ENCODE data around the gene AKR1E2. TPM values are rescaled to one million over a fixed set of nuclear protein-coding genes. Genes with fewer than 3 reads are reported as not detected.
"Not testable (repeated sequence)": the region's sequence is repeated elsewhere in the genome, so short reads cannot be mapped to it uniquely, and the experiment has no call there.

The AKR1E2 gene
- total RNA-seq, 2 experiments from 2014 or later = 11.2 to 13.8 TPM

DNA sequence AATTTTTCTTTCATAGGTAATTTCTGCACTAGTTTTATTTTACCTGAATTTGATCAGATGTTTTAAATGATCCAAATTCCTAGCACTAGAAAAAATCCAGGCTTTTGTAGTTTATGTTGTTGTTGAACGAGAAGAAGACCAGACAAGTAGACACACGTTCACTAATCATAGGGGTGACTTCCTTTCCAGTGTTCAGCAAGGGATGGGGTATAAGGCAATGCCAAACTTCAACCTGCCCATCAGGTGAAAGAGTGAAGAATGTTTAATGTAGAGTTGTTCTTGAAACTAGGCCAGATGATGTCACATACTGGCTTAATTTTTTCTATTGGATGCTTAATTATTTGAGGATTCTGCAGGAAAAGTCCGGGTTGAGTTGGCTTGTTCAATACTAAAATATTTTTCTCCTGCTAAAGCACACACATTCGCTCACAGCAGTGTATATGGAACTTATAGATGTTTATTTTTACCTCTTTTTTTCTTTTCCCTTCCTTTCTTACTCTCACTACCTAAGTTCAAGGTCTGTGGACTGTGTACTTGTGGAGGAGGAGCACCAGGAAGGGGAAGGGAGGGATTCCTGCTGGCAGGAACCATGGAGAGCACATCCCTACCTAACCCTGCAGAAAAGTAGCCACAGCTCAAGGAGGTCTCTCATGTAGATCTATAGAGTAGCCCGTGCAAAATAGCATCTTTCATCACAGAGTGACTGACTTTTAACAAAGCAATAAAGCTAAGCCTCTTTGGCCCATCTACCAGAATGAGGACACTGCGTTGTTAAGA lies 23.1 kb upstream of the AKR1E2 start:
- H3K4me3 Mint-ChIP-seq = no peak overlapping the region
- CTCF ChIA-PET = no interaction called here
- no peak overlapping the region for H3K27ac Mint-ChIP-seq
- POLR2A ChIA-PET = no interaction called here
- H3K36me3 Mint-ChIP-seq (ENCODE audit: low read depth) = no peaks in the 10 kb centered on the region
- H3K9me3 Mint-ChIP-seq = no peaks in the 10 kb centered on the region
- no peaks in the 10 kb centered on the region for H3K4me1 Mint-ChIP-seq
- no peak for DNase-seq
- H3K27me3 Mint-ChIP-seq = peaks cover 11% of the 10 kb centered on the region

DNA sequence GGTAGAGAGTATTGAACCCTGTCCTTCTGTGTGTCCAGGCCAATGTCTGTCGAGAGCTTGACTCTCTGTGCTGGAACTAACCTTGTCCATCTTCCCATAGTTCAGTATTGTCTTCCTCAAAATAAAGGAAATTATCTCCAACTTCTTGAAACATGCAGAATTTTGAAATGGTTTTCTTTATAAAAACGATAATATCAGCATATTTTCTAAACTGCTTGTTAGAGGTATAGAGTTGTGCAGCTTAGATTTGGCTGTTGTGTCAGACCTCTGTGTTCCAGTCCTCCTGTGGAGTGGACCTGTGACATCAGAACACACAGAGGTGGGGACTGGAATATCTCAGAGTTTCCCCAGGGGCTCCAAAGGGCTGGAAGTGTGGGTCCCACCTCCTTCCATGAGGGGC lies 22.2 kb upstream of the AKR1E2 start:
- CTCF ChIA-PET = no interaction called here

DNA sequence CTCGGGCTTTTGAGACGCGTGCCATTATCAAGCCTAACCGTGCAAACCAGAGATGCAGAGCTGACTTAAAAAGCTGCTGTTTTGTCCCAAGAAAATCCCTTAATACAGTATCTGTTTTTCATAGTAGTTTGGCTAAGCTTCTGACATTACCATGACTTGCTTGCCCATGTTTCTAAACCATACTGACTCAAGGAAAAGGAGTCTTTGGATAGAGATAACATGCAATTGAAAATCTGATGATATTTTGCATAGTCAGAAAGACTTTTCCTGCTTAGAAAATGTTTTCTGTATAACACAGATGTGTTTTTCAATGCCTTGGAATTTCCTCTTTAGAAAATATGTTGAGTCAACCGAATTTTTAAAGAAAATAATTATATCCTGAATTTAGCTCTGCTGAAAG lies 21.5 kb upstream of the AKR1E2 start:
- no peak overlapping the region for H3K4me3 Mint-ChIP-seq
- H3K27me3 Mint-ChIP-seq = peaks cover 11% of the 10 kb centered on the region
- CTCF ChIA-PET = no interaction called here
- no peak overlapping the region for H3K27ac Mint-ChIP-seq
- no peaks in the 10 kb centered on the region for H3K9me3 Mint-ChIP-seq
- no peaks in the 10 kb centered on the region for H3K4me1 Mint-ChIP-seq
- POLR2A ChIA-PET = no interaction called here
- no peaks in the 10 kb centered on the region for H3K36me3 Mint-ChIP-seq (ENCODE audit: low read depth)
- DNase-seq = no peak

More for the DNA sequence above, 22.2 kb upstream of the AKR1E2 start:
- H3K27me3 Mint-ChIP-seq = peaks cover 11% of the 10 kb centered on the region
- no peaks in the 10 kb centered on the region for H3K4me1 Mint-ChIP-seq
- H3K4me3 Mint-ChIP-seq = no peak overlapping the region
- DNase-seq = no peak
- H3K9me3 Mint-ChIP-seq = no peaks in the 10 kb centered on the region
- no peak overlapping the region for H3K27ac Mint-ChIP-seq
- no peaks in the 10 kb centered on the region for H3K36me3 Mint-ChIP-seq (ENCODE audit: low read depth)
- POLR2A ChIA-PET = no interaction called here

DNA sequence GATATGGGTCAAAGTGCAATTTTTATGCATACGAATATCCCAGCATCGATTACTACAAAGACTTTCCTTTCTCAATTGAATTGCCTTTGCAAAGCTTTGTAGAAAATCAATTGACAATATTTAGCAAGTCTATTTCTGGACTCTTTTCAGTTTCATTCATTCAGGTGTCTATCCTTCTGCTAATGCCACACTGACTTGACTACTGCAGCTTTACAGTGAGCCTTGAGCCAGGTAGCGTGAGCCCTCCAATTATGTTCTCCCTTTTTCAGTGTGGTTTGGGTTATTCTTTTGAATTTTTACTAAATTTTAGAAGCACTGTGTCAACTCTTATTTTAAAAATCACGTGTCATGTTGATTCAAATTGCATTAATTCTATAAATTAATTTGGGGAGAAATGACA lies 19.5 kb upstream of the AKR1E2 start:
- H3K4me1 Mint-ChIP-seq = no peaks in the 10 kb centered on the region
- POLR2A ChIA-PET = interaction anchor here (0.6 kb wide), 1 partner anchor 42 kb away, joined by 3 read pairs; no protein-coding TSS in a partner anchor
- no peak overlapping the region for H3K27ac Mint-ChIP-seq
- no peak for DNase-seq
- CTCF ChIA-PET = interaction anchor here (1.6 kb wide), 1 partner anchor 8 kb away, joined by 4 read pairs; no protein-coding TSS in a partner anchor
- H3K36me3 Mint-ChIP-seq (ENCODE audit: low read depth) = no peaks in the 10 kb centered on the region
- peaks cover 10% of the 10 kb centered on the region for H3K27me3 Mint-ChIP-seq
- H3K9me3 Mint-ChIP-seq = no peaks in the 10 kb centered on the region
- no peak overlapping the region for H3K4me3 Mint-ChIP-seq

GRCh38 chr10:4807761-4808507 lies 18.1 kb upstream of the AKR1E2 start:
- ChIA-PET POLR2A (no interaction called here), CTCF (interaction anchor here (0.6 to 1.6 kb wide), 2 partner anchors 7 to 576 kb away, joined by 3 to 4 read pairs; no protein-coding TSS in a partner anchor)
- H3K27me3 Mint-ChIP-seq = peaks cover 11% of the 10 kb centered on the region
- DNase-seq = no peak
- no peaks in the 10 kb centered on the region for H3K9me3 Mint-ChIP-seq
- no peak overlapping the region for H3K27ac Mint-ChIP-seq
- no peak overlapping the region for H3K4me3 Mint-ChIP-seq
- H3K36me3 Mint-ChIP-seq (ENCODE audit: low read depth) = no peaks in the 10 kb centered on the region
- H3K4me1 Mint-ChIP-seq = no peaks in the 10 kb centered on the region

DNA sequence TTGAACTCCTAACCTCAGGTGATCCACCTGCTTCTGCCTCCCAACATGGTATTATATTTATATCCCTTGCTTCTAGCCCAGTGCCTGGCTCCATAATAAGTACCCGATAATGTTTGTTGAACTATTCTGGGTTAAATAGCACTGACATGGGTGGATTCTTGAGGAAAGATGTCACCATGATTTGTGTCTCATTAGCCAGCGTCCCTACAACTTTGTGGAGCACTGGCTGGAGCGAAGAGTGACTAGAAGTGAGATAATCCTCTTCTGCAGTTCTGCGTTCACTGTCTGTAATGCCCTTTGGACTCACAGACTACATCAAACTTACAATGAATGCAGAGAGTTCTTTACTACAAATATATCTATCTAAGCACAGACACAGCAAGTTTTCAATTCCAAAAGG lies 16.9 kb upstream of the AKR1E2 start:
- H3K36me3 Mint-ChIP-seq (ENCODE audit: low read depth) = no peaks in the 10 kb centered on the region
- H3K4me3 Mint-ChIP-seq = no peak overlapping the region
- CTCF ChIA-PET = no interaction called here
- POLR2A ChIA-PET = no interaction called here
- H3K27ac Mint-ChIP-seq = no peak overlapping the region
- H3K27me3 Mint-ChIP-seq = peaks cover 11% of the 10 kb centered on the region
- no peak for DNase-seq
- no peaks in the 10 kb centered on the region for H3K4me1 Mint-ChIP-seq
- no peaks in the 10 kb centered on the region for H3K9me3 Mint-ChIP-seq

GRCh38 chr10:4810092-4810491 lies 15.9 kb upstream of the AKR1E2 start:
- peaks cover 11% of the 10 kb centered on the region for H3K27me3 Mint-ChIP-seq
- no peak for DNase-seq
- no peak overlapping the region for H3K4me3 Mint-ChIP-seq
- H3K36me3 Mint-ChIP-seq (ENCODE audit: low read depth) = no peaks in the 10 kb centered on the region
- POLR2A ChIA-PET = no interaction called here
- CTCF ChIA-PET = no interaction called here
- no peak overlapping the region for H3K27ac Mint-ChIP-seq
- no peaks in the 10 kb centered on the region for H3K9me3 Mint-ChIP-seq
- no peaks in the 10 kb centered on the region for H3K4me1 Mint-ChIP-seq

DNA sequence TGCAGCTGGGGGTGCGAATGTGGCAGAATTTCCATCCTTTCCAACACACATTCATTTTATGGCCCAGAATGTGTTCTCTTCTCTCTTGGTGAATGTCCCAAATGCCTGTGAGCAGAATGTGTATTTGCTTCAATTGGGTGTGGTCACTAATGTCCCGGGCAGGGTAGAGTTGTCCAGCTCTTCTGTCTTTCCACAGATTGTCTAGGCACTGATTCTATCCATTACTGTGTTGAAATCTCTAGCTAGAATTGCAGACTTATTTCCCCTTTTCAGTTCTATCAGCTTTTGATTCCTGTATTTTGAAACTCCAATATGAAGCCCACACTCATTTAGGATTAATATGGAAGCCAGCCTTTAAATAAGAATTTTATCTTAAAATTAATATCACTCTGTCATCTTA lies 14.0 kb upstream of the AKR1E2 start:
- POLR2A ChIA-PET = no interaction called here
- H3K4me1 Mint-ChIP-seq = no peaks in the 10 kb centered on the region
- H3K27ac Mint-ChIP-seq = no peak overlapping the region
- no peaks in the 10 kb centered on the region for H3K36me3 Mint-ChIP-seq (ENCODE audit: low read depth)
- DNase-seq = no peak
- H3K27me3 Mint-ChIP-seq = peaks cover 5% of the 10 kb centered on the region
- H3K4me3 Mint-ChIP-seq = no peak overlapping the region
- no peaks in the 10 kb centered on the region for H3K9me3 Mint-ChIP-seq
- CTCF ChIA-PET = no interaction called here

DNA sequence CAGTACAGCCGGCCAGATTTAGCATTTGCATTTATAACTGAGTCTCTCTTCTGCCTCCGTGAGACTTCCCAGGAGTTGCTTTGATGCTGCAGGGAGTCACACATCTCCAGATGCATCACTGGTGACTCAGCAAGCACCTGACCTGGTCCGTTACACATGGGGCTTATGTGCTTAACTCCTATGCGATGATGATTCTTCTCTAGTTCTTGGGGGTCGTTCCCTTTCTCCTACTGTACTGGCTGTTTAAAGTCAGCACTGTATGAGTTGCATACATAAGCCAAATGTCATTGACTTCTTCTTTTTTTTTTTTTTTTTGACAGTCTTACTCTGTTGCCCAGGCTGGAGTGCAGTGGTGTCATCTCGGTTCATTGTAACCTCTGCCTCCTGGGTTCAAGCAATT lies 13.0 kb upstream of the AKR1E2 start:
- H3K4me1 Mint-ChIP-seq = no peaks in the 10 kb centered on the region
- DNase-seq = no peak
- no peaks in the 10 kb centered on the region for H3K36me3 Mint-ChIP-seq (ENCODE audit: low read depth)
- H3K9me3 Mint-ChIP-seq = no peaks in the 10 kb centered on the region
- ChIA-PET POLR2A (no interaction called here), CTCF (interaction anchor here (0.7 kb wide), 1 partner anchor 129 kb away, joined by 3 read pairs; no protein-coding TSS in a partner anchor)
- H3K4me3 Mint-ChIP-seq = no peak overlapping the region
- H3K27me3 Mint-ChIP-seq = peaks cover 7% of the 10 kb centered on the region
- no peak overlapping the region for H3K27ac Mint-ChIP-seq

DNA sequence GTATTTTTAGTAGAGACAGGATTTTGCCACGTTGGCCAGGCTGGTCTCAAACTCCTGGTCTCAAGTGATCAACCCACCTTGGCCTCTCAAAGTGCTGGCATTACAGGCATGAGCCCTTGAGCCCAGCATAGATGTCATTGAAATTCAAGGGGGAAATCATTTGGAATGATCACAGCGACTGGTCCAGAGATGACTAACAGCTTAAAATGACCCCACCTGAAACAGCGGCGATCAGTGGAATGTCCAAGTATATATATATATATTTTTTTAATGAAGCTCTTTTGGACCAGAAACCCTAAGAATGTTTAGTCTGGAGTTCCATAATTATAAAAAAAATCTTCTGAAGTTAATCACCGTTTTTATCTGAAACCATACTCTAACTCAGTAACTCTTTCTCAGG lies 12.5 kb upstream of the AKR1E2 start:
- Mint-ChIP-seq H3K36me3 (ENCODE audit: low read depth) (no peaks in the 10 kb centered on the region), H3K4me3 (no peak overlapping the region), H3K9me3 (no peaks in the 10 kb centered on the region), H3K27ac (no peak overlapping the region), H3K4me1 (no peaks in the 10 kb centered on the region), H3K27me3 (peaks cover 11% of the 10 kb centered on the region)
- ChIA-PET POLR2A (no interaction called here), CTCF (interaction anchor here (0.7 to 2.0 kb wide), 3 partner anchors 12 to 128 kb away, joined by 3 to 27 read pairs (median 5); partner anchors contain the start of gene AKR1E2)
- no peak for DNase-seq

DNA sequence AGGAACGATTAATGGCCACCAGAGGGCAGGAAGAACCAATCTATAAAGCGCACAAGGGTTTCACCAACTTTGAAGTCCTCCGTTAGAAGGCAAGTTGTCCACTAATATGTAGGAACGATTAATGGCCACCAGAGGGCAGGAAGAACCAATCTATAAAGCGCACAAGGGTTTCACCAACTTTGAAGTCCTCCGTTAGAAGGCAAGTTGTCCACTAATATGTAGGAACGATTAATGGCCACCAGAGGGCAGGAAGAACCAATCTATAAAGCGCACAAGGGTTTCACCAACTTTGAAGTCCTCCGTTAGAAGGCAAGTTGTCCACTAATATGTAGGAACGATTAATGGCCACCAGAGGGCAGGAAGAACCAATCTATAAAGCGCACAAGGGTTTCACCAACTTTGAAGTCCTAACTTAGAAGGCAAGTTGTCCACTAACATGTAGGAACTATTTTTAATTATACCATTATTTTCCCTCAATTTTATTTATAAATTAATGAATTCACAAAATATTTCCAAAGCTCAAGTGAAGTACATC lies 10.3 kb upstream of the AKR1E2 start:
- H3K4me1 Mint-ChIP-seq; H3K4me3 Mint-ChIP-seq; POLR2A ChIA-PET; H3K36me3 Mint-ChIP-seq (ENCODE audit: low read depth); H3K27ac Mint-ChIP-seq; DNase-seq; H3K9me3 Mint-ChIP-seq: not testable (repeated sequence)
- CTCF ChIA-PET = interaction anchor here (0.7 to 2.0 kb wide), 9 partner anchors 10 to 837 kb away, joined by 3 to 14 read pairs (median 4); partner anchors contain the start of gene AKR1E2
- H3K27me3 Mint-ChIP-seq = peaks cover 21% of the 10 kb centered on the region

- Mint-ChIP-seq H3K36me3 (ENCODE audit: low read depth) (no peaks in the 10 kb centered on the region), H3K27ac (no peak overlapping the region), H3K4me1 (no peaks in the 10 kb centered on the region), H3K9me3 (no peaks in the 10 kb centered on the region), H3K27me3 (peaks cover 27% of the 10 kb centered on the region), H3K4me3 (no peak overlapping the region)
- no peak for DNase-seq
- POLR2A ChIA-PET = no interaction called here
- CTCF ChIA-PET = no interaction called here
Observed at GRCh38 chr10:4816966-4817365, 9.0 kb upstream of the AKR1E2 start.

- DNase-seq = no peak
- CTCF ChIA-PET = no interaction called here
- H3K9me3 Mint-ChIP-seq = no peaks in the 10 kb centered on the region
- H3K36me3 Mint-ChIP-seq (ENCODE audit: low read depth) = no peaks in the 10 kb centered on the region
- no peaks in the 10 kb centered on the region for H3K4me1 Mint-ChIP-seq
- POLR2A ChIA-PET = no interaction called here
- H3K27me3 Mint-ChIP-seq = peaks cover 36% of the 10 kb centered on the region
- H3K27ac Mint-ChIP-seq = no peak overlapping the region
- no peak overlapping the region for H3K4me3 Mint-ChIP-seq
Observed at GRCh38 chr10:4819067-4819466, 6.9 kb upstream of the AKR1E2 start.
